Measurements from ENCODE around the gene SLC19A1.

SLC19A1 gene

DNA sequence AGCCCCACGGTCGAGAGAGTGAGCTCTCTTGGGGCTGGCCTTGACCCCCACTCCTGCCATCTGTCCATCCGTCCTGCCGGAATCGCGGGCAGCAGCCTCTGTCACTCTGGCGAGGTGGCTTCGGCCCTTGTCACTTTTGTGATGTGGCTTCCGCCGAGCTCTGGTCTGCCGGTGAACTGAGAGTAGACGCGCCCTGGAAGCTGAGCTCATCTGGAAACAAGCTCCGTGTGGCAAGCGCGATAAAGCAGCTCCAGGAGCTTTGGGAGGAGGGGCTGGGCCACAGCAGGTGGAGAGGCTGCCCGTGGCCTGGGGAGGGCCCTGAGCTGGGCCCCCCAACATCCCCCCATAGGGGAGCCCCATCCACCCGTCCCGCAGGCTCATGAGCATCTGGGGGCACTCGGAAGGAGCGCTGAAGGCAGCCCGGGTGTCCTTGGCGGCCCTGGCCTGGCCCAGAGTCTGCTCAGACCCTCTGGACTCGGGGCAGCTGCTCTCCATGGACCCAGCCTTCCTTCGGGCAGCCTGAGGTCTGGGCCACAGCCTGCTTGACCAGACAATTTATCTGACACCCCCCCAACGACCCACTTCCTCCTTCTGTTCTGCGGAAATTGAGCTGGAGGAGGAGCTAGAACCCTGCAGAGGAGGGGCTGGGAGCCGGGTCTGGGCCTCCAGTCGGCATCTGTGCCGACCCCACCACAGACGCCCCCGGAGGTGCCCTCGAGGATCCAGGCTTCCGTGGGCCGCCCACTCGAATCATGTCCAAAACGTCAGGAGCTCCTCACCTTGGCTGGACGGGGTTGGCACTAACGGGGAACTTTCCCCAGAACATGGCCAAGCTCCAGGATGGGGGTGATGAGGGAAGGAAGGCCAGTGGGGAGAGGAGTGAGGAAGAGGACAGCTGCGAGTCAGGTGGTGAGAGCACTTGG lies 59.1 kb downstream of the SLC19A1 start:
- Histone ChIP-seq H3K4me2 (ENCODE audit: insufficient read depth, low read length) (no peak overlapping the region), H3K9ac (ENCODE audit: low read depth, low read length) (no peak overlapping the region), H3K9me3 (ENCODE audit: insufficient read depth, low read length, severe bottlenecking) (no peaks in the 10 kb centered on the region), H3K4me1 (ENCODE audit: insufficient read depth, low read length) (peaks cover 10% of the 10 kb centered on the region), H3K27me3 (ENCODE audit: insufficient read depth, low read length, poor library complexity) (no peaks in the 10 kb centered on the region), H3K79me2 (ENCODE audit: insufficient read depth, low read length) (no peaks in the 10 kb centered on the region), H4K20me1 (ENCODE audit: insufficient read depth, low read length) (no peaks in the 10 kb centered on the region), H2AFZ (ENCODE audit: low read depth, low read length) (no peak overlapping the region), H3K4me3 (ENCODE audit: low read depth in 1 of 2, low read length in 2 of 2) (no peak overlapping the region), H3K36me3 (ENCODE audit: insufficient read depth, low read length) (no peaks in the 10 kb centered on the region), H3K27ac (ENCODE audit: low read length) (no peak overlapping the region)
- DNase-seq (no peak), ATAC-seq (ENCODE audit: insufficient read depth, low read depth) (no peak)
- TF ChIP-seq, protein P1, sequence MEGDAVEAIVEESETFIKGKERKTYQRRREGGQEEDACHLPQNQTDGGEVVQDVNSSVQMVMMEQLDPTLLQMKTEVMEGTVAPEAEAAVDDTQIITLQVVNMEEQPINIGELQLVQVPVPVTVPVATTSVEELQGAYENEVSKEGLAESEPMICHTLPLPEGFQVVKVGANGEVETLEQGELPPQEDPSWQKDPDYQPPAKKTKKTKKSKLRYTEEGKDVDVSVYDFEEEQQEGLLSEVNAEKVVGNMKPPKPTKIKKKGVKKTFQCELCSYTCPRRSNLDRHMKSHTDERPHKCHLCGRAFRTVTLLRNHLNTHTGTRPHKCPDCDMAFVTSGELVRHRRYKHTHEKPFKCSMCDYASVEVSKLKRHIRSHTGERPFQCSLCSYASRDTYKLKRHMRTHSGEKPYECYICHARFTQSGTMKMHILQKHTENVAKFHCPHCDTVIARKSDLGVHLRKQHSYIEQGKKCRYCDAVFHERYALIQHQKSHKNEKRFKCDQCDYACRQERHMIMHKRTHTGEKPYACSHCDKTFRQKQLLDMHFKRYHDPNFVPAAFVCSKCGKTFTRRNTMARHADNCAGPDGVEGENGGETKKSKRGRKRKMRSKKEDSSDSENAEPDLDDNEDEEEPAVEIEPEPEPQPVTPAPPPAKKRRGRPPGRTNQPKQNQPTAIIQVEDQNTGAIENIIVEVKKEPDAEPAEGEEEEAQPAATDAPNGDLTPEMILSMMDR (IDR thresholded peaks at IDR 0.05; ENCODE audit: borderline replicate concordance, extremely low read depth, low read length, poor library complexity, severe bottlenecking): no peak
- no peak for TF ChIP-seq EZH2 (IDR thresholded peaks at IDR 0.05; ENCODE audit: borderline replicate concordance, low read depth, low read length, severe bottlenecking)

DNA sequence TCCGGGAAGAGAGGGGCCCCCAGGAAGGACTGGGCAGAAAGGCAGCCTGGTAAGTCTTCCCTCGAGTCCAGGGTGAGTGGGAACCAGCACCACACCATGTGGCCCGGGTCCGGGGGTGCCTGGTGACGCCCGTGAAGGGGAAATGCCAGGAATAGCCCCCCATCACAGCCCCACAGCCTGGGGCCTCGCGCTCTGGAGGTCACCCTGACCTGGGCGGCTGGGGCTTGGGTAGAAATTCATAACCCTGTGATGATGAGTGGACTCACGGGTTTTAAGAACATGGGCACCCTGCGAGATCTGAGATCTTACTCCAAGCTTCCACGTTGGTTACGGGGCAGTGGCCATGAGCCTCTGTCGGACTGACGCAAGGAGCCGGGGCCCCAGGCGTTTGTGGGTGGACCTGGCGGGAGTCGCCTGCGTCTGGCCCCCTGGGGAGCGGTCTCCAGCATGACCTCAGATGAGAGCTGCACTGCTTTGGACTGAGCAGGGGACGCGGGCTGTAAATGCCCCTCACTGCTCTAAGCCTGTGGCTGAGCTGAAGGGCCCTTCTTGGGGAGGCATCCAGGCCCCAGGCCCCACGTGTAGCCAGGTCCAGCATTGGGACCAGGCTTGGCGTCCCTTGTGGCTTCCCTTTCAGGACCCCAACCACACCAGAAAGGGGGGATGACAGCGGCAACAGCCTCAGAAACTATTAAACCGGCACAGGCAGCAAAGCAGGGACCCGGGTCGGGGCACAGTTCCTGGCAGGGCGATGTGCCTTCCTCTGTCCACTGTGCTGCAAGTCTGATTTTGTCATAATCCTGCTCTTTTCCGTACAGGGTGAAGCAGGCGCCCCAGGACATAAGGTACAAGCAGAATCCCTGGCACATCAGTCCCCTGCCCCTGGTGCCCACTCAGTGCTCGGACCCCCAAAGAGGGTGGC lies 60.0 kb downstream of the SLC19A1 start:
- no peak for TF ChIP-seq EZH2 (IDR thresholded peaks at IDR 0.05; ENCODE audit: borderline replicate concordance, low read depth, low read length, severe bottlenecking)
- TF ChIP-seq, protein P1 (IDR thresholded peaks at IDR 0.05; ENCODE audit: borderline replicate concordance, extremely low read depth, low read length, poor library complexity, severe bottlenecking): no peak
- Histone ChIP-seq H3K36me3 (ENCODE audit: insufficient read depth, low read length) (no peaks in the 10 kb centered on the region), H3K9ac (ENCODE audit: low read depth, low read length) (no peak overlapping the region), H3K27me3 (ENCODE audit: insufficient read depth, low read length, poor library complexity) (no peaks in the 10 kb centered on the region), H4K20me1 (ENCODE audit: insufficient read depth, low read length) (no peaks in the 10 kb centered on the region), H3K79me2 (ENCODE audit: insufficient read depth, low read length) (no peaks in the 10 kb centered on the region), H2AFZ (ENCODE audit: low read depth, low read length) (no peak overlapping the region), H3K9me3 (ENCODE audit: insufficient read depth, low read length, severe bottlenecking) (no peaks in the 10 kb centered on the region), H3K27ac (ENCODE audit: low read length) (no peak overlapping the region), H3K4me1 (ENCODE audit: insufficient read depth, low read length) (peaks cover 19% of the 10 kb centered on the region), H3K4me2 (ENCODE audit: insufficient read depth, low read length) (no peak overlapping the region), H3K4me3 (ENCODE audit: low read depth in 1 of 2, low read length in 2 of 2) (no peak overlapping the region)
- no peak for ATAC-seq (ENCODE audit: insufficient read depth, low read depth)
- no peak for DNase-seq

DNA sequence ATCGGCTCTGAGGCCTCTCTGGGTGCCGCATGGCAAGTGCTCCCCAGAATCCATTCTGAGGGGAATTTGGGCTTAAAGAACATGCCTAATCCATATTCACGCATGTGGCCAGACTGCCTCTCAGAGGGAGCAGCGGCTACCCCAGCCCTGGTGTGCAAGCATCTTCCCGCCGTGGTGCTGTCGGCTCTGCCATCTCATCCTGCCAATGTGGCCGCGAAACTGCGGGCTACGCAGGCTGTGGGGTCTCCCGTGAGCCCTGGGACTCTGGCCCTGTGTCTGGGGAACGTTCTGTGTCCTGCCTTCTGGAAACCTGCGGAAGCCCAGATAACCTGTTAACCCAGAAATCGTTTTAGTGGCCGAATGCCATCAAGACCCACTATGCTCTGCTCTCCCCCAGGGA lies 60.7 kb downstream of the SLC19A1 start:
- H3K4me2 ChIP-seq (ENCODE audit: insufficient read depth, low read length): no peak overlapping the region
- TF ChIP-seq, protein P1 (IDR thresholded peaks at IDR 0.05; ENCODE audit: borderline replicate concordance, extremely low read depth, low read length, poor library complexity, severe bottlenecking): no peak
- ATAC-seq (ENCODE audit: insufficient read depth, low read depth): no peak
- H3K36me3 ChIP-seq (ENCODE audit: insufficient read depth, low read length): no peaks in the 10 kb centered on the region
- no peak overlapping the region for H3K9ac ChIP-seq (ENCODE audit: low read depth, low read length)
- no peak overlapping the region for H2AFZ ChIP-seq (ENCODE audit: low read depth, low read length)
- no peaks in the 10 kb centered on the region for H3K27me3 ChIP-seq (ENCODE audit: insufficient read depth, low read length, poor library complexity)
- no peak for DNase-seq
- no peaks in the 10 kb centered on the region for H3K9me3 ChIP-seq (ENCODE audit: insufficient read depth, low read length, severe bottlenecking)
- H4K20me1 ChIP-seq (ENCODE audit: insufficient read depth, low read length): no peaks in the 10 kb centered on the region
- H3K4me3 ChIP-seq (ENCODE audit: low read depth in 1 of 2, low read length in 2 of 2): no peak overlapping the region
- H3K27ac ChIP-seq (ENCODE audit: low read length): no peak overlapping the region
- peaks cover 19% of the 10 kb centered on the region for H3K4me1 ChIP-seq (ENCODE audit: insufficient read depth, low read length)
- no peaks in the 10 kb centered on the region for H3K79me2 ChIP-seq (ENCODE audit: insufficient read depth, low read length)
